Stimulated activated CD4-positive, alpha-beta T cell treated with anti-CD3 and anti-CD28 coated beads, Interleukin-2, amount 100 ng/mL, for 4 hours (primary cell): ENCODE data around the gene LPCAT4.
"Not testable (repeated sequence)": the region's sequence is repeated elsewhere in the genome, so short reads cannot be mapped to it uniquely, and the experiment has no call there.

Source experiments
- DNase-seq: peaks from one replicate; pipeline ENCODE4 v3.0.0-alpha.2; 2020; ENCODE audit warnings: low read depth

The LPCAT4 gene

GRCh38 chr15:34362047-34362773, 4.8 kb downstream of the LPCAT4 start:
- no peak for DNase-seq

GRCh38 chr15:34361278-34361677, 5.7 kb downstream of the LPCAT4 start:
- no peak for DNase-seq

GRCh38 chr15:34360298-34360697, 6.7 kb downstream of the LPCAT4 start:
- no peak for DNase-seq

GRCh38 chr15:34359416-34359815, 7.6 kb downstream of the LPCAT4 start:
- no peak for DNase-seq

GRCh38 chr15:34358948-34359347, 8.0 kb downstream of the LPCAT4 start:
- DNase-seq = no peak

- DNase-seq = no peak
These were observed 8.6 kb downstream of the LPCAT4 start for GRCh38 chr15:34358367-34358766.

GRCh38 chr15:34357653-34358052, 9.3 kb downstream of the LPCAT4 start:
- DNase-seq = no peak

GRCh38 chr15:34355241-34355640, 11.8 kb downstream of the LPCAT4 start:
- DNase-seq = no peak

- DNase-seq = no peak
These were observed 12.7 kb downstream of the LPCAT4 start for GRCh38 chr15:34354286-34354685.

GRCh38 chr15:34353627-34354026, 13.4 kb downstream of the LPCAT4 start:
- no peak for DNase-seq

GRCh38 chr15:34352996-34353395, 14.0 kb downstream of the LPCAT4 start:
- DNase-seq = not testable (repeated sequence)

GRCh38 chr15:34349769-34350168, 17.2 kb downstream of the LPCAT4 start:
- no peak for DNase-seq

- no peak for DNase-seq
These were observed 18.2 kb downstream of the LPCAT4 start for GRCh38 chr15:34348735-34349300.

GRCh38 chr15:34347951-34348638, 18.9 kb downstream of the LPCAT4 start:
- DNase-seq = no peak

GRCh38 chr15:34342737-34343575, 24.0 kb downstream of the LPCAT4 start, which contains the start of the genes NOP10 and NUTM1:
TSS of gene NOP10 (minus strand) at chr15:34343136. CDS start at chr15:34343073, 63 bp downstream.
TSS of gene NUTM1 (plus strand) at chr15:34343315. CDS start at chr15:34343697, 382 bp downstream.
- DNase-seq = peak; percentile 89

GRCh38 chr15:34342213-34342736, 24.7 kb downstream of the LPCAT4 start:
- not testable (repeated sequence) for DNase-seq

- no peak for DNase-seq
These were observed 25.4 kb downstream of the LPCAT4 start for GRCh38 chr15:34341381-34342212.

- DNase-seq = no peak
These were observed 27.1 kb downstream of the LPCAT4 start for GRCh38 chr15:34339946-34340345.

GRCh38 chr15:34338347-34338746, 28.6 kb downstream of the LPCAT4 start:
- DNase-seq = no peak

GRCh38 chr15:34337557-34338306, 29.3 kb downstream of the LPCAT4 start, which contains the start of gene SLC12A6:
TSS of gene SLC12A6 (minus strand) at chr15:34337781. CDS start at chr15:34336680, 1,101 bp downstream.
- DNase-seq = peak; percentile 86
